ENCODE results near the gene MBNL3. TPM values are rescaled to one million over a fixed set of nuclear protein-coding genes. Genes with fewer than 3 reads are reported as not detected.
"Not testable (repeated sequence)": the region's sequence is repeated elsewhere in the genome, so short reads cannot be mapped to it uniquely, and the experiment has no call there.

The MBNL3 gene
- total RNA-seq, 2 donors from 2014 or later = 36.8 to 40.5 TPM

DNA sequence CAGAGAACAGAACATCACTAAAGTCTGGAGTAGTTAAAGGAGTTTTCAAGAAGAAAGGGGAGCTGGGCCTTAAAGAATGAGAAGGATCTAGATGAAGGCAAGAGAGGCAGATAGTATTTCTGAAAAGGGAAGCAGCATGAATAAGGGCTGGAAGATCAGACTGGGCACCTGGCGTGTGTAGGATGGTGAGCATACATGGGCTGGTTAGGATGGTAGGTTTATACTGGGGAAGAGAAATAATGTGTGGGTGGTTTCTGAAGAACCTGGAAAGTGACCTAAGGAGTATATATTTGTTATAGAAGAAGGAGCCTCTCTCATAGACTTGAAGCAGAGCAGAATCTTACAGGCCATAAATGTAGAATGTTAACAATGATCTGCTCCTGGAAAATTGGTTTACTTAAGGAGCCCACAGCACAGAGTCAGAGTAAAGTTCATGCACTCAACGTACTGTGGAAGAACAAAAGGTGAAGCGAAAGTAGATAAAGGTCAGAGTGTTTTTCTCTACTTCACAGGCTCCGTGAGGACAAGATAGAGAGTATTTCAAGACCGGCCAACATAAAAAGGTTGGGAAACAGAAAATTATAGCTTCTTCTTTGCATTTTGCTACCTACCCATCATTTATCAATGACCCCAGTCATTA is 35.8 kb downstream of the MBNL3 start:
- Histone ChIP-seq H3K27ac (no peak overlapping the region), H3K36me3 (no peaks in the 10 kb centered on the region), H3K9ac (ENCODE audit: low read depth in 2 of 2, low read length in 2 of 2) (no peak overlapping the region), H3K4me1 (no peaks in the 10 kb centered on the region), H3K9me3 (no peaks in the 10 kb centered on the region), H3K4me3 (no peak overlapping the region), H3K27me3 (no peaks in the 10 kb centered on the region)
- no peak for DNase-seq
- intact Hi-C loops (cut with DNase I) = no loop called here
- no peak for TF ChIP-seq CTCF (IDR thresholded peaks at IDR 0.05)

DNA sequence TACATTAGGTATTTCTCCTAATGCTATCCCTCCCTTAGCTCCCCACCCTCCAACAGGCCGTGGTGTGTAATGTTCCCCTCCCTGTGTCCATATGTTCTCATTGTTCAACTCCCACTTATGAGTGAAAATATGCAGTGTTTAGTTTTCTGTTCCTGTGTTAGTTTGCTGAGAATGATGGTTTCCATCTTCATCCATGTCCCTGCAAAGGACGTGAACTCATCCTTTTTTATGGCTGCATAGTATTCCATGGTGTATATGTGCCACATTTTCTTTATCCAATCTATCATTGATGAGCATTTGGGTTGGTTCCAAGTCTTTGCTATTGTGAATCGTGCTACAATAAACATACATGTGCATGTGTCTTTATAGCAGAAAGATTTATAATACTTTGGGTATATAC is 42.9 kb downstream of the MBNL3 start:
- H3K4me3 ChIP-seq; H3K9me3 ChIP-seq; H3K27ac ChIP-seq; H3K36me3 ChIP-seq; intact Hi-C loops (cut with DNase I); H3K4me1 ChIP-seq; H3K9ac ChIP-seq (ENCODE audit: low read depth in 2 of 2, low read length in 2 of 2); H3K27me3 ChIP-seq; DNase-seq: not testable (repeated sequence)

DNA sequence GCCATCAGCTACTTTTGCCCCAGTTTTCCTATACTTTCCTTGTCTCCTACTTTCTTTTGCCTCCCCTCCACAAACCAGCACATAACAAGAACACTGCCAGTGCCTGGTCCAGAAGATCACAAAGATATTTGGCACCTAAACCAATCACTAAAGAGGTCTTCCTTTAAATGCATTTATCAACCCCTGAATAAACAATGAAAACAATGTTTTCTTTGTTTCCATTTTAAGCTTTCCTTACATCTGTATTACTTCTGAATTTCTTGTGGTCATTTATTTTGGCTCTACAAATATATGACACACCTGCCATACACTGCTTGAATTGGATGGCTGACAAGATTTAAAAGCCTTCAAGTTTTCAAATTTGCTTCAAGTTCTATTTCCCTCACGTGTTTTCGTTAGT is 43.9 kb downstream of the MBNL3 start:
- DNase-seq = no peak
- Histone ChIP-seq H3K27me3 (no peaks in the 10 kb centered on the region), H3K36me3 (no peaks in the 10 kb centered on the region), H3K4me3 (no peak overlapping the region), H3K27ac (no peak overlapping the region), H3K9me3 (no peaks in the 10 kb centered on the region), H3K4me1 (no peaks in the 10 kb centered on the region), H3K9ac (ENCODE audit: low read depth in 2 of 2, low read length in 2 of 2) (no peak overlapping the region)
- TF ChIP-seq CTCF (IDR thresholded peaks at IDR 0.05) = no peak
- intact Hi-C loops (cut with DNase I) = no loop called here

DNA sequence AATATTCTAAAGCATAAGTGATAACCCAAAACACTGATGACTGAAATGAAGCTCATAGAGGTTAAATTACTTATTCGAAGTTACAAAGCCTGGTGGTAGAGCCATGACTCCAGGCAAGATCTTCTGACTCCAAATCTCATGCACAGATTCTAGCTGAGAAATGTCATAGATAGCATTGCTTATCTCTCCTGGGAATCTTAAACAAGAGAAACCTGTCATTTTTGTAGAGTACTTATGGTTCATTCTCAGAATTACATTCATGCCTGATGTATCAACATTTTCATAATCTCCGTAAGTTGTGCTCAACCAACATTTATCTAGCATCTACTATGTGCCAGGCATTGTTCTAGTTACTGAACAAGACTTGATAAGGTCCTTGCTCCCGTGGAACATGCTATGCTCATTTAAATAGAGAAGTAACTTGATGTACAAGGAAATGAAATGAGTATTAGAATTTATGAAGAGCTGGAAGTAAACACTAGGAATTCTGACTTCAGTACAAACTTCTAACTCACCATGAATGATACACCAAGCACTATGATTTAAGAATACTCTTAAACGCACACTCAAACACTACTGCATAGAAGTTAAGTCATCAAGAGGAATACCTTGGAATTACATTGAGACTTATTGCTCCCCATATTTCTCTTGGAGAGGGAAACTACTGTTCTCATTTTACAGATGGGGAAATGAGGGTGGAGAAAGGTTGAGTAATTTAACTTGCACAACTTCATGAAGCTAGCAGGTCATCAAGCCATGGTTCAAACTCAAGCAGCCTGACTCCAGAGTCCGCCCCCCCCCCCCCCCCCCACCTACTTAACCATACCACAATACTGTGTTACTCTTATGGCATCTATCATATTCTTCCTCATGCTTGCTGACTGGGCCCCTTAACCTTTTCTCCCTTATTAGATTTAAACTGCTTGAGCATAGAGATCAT is 45.4 kb downstream of the MBNL3 start:
- Histone ChIP-seq H3K27ac (no peak overlapping the region), H3K4me1 (no peaks in the 10 kb centered on the region), H3K9ac (ENCODE audit: low read depth in 2 of 2, low read length in 2 of 2) (no peak overlapping the region), H3K36me3 (no peaks in the 10 kb centered on the region), H3K9me3 (no peaks in the 10 kb centered on the region), H3K27me3 (no peaks in the 10 kb centered on the region), H3K4me3 (no peak overlapping the region)
- intact Hi-C loops (cut with DNase I) = no loop called here
- no peak for DNase-seq
- no peak for TF ChIP-seq CTCF (IDR thresholded peaks at IDR 0.05)

GRCh38 chrX:132442691-132443090 is 46.1 kb downstream of the MBNL3 start:
- Histone ChIP-seq H3K9ac (ENCODE audit: low read depth in 2 of 2, low read length in 2 of 2) (no peak overlapping the region), H3K27me3 (no peaks in the 10 kb centered on the region), H3K36me3 (no peaks in the 10 kb centered on the region), H3K4me3 (no peak overlapping the region), H3K9me3 (no peaks in the 10 kb centered on the region), H3K27ac (no peak overlapping the region), H3K4me1 (no peaks in the 10 kb centered on the region)
- TF ChIP-seq CTCF (IDR thresholded peaks at IDR 0.05) = no peak
- intact Hi-C loops (cut with DNase I) = no loop called here
- DNase-seq = no peak

DNA sequence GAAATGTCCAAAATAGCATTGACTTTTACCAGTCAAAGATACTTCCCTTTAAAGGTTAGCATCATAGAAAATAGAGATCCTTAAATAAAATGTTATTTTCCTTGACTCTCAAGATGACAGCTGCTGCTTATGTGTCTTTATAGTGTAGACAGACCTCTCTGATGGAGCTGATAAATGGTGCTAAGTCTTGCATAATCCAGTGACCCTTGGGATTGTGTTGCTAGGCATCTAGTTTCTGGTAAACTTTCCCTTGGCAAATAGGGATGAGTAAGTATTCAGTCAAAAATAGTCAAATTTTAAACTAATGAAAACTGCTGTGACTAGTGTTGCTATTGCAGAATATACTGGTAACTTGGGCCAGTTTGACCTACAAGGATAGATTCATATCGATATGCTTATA is 53.6 kb downstream of the MBNL3 start:
- no peak for DNase-seq
- Histone ChIP-seq H3K9me3 (no peaks in the 10 kb centered on the region), H3K4me3 (no peak overlapping the region), H3K4me1 (no peaks in the 10 kb centered on the region), H3K27ac (no peak overlapping the region), H3K27me3 (no peaks in the 10 kb centered on the region), H3K36me3 (no peaks in the 10 kb centered on the region), H3K9ac (ENCODE audit: low read depth in 2 of 2, low read length in 2 of 2) (no peak overlapping the region)
- intact Hi-C loops (cut with DNase I) = no loop called here
- no peak for TF ChIP-seq CTCF (IDR thresholded peaks at IDR 0.05)

Measured in colonic mucosa (tissue), 4 donors.